Endothelial cell of umbilical vein (primary cell): ENCODE measurements around the gene SETD1A. TPM values are rescaled to one million over a fixed set of nuclear protein-coding genes. Genes with fewer than 3 reads are reported as not detected.
"Not testable (repeated sequence)": the region's sequence is repeated elsewhere in the genome, so short reads cannot be mapped to it uniquely, and the experiment has no call there.

Experiments
- BruUV-seq: library from RNA; stranded (reverse); fragments of 400-500 nt; replicated peaks from 2 replicates; lab custom pipeline; 2021; lab: Mats Ljungman, UMichigan
- CTCF ChIA-PET: fragments of 300-600, 350-600 bp; sonication (Branson Sonifier 250); formaldehyde crosslinking; loops from one replicate; lab custom pipeline; 2021; ENCODE audit warnings: antibody characterized with exemption, inconsistent platforms; lab: Charles Lee
- POLR2A ChIA-PET: fragments of 300-600, 350-600 bp; sonication (Branson Sonifier 250); formaldehyde crosslinking; loops from one replicate; lab custom pipeline; 2021; ENCODE audit warnings: antibody characterized with exemption, inconsistent platforms; lab: Charles Lee
- DNase-seq: peaks from one replicate; pipeline ENCODE4 v3.0.0-alpha.2; 2011; ENCODE audit warnings: low read depth, low spot score
- FAIRE-seq: peaks from 2 replicates; lab custom pipeline; 2011; peaks lifted over from hg19 to GRCh38; lab: Jason Lieb, UNC
- H2AFZ ChIP-seq: 2 replicates; pipeline ENCODE4 v1.6.0; 2012; ENCODE audit warnings: low read depth, low read length, control low read depth, inconsistent platforms
- H3K27ac ChIP-seq: 2 replicates; pipeline ENCODE4 v1.5.1; 2011; ENCODE audit warnings: low read depth, mild to moderate bottlenecking, control low read depth, low read length, moderate library complexity; ENCODE audit not compliant: insufficient read depth
- H3K27me3 ChIP-seq, 2 experiments: 2 replicates each; pipeline versions ENCODE4 v1.6.0 to v1.6.1; 2011; ENCODE audit warnings: low read length in 2 of 2, mixed read lengths in 1 of 2; ENCODE audit not compliant: control insufficient read depth in 2 of 2, insufficient read depth in 2 of 2
- H3K36me3 ChIP-seq, 2 experiments: 2 replicates in 1 of 2; 3 replicates in 1 of 2; pipeline ENCODE4 v1.5.1; 2011; ENCODE audit warnings: low read length in 2 of 2, mild to moderate bottlenecking in 1 of 2, moderate library complexity in 1 of 2; ENCODE audit not compliant: control insufficient read depth in 2 of 2, insufficient read depth in 2 of 2; ENCODE audit errors: extremely low read depth in 1 of 2
- H3K4me1 ChIP-seq: 3 replicates; pipeline ENCODE4 v1.5.1; 2011; ENCODE audit warnings: mild to moderate bottlenecking, low read length; ENCODE audit not compliant: control insufficient read depth, insufficient read depth; ENCODE audit errors: extremely low read depth
- H3K4me2 ChIP-seq: 2 replicates; pipeline ENCODE4 v1.6.1; 2011; ENCODE audit warnings: low read length, control low read depth, mixed read lengths; ENCODE audit not compliant: insufficient read depth
- H3K4me3 ChIP-seq, 3 experiments: fragments of 200-600 bp in 1 of 3; sonication (generic), shearing (Covaris generic) in 1 of 3; replicated peaks in 1 of 3; 2 replicates each; pipeline ENCODE4 v1.5.1; 2011 to 2016; ENCODE audit warnings: control low read depth in 3 of 3, low read length in 3 of 3, mild to moderate bottlenecking in 2 of 3, inconsistent platforms in 1 of 3, low read depth in 1 of 3, moderate library complexity in 1 of 3; ENCODE audit not compliant: insufficient read depth in 1 of 3
- H3K79me2 ChIP-seq: 2 replicates; pipeline ENCODE4 v1.6.0; 2012; ENCODE audit warnings: low read length, inconsistent platforms; ENCODE audit not compliant: control insufficient read depth, insufficient read depth
- H3K9ac ChIP-seq: replicated peaks from 2 replicates; pipeline ENCODE3; 2011; ENCODE audit warnings: low read length, control low read depth; ENCODE audit not compliant: insufficient read depth; ENCODE audit errors: extremely low read depth
- H3K9me1 ChIP-seq: replicated peaks from 3 replicates; pipeline ENCODE4 v1.6.0; 2011; ENCODE audit warnings: mild to moderate bottlenecking, low read length; ENCODE audit not compliant: control insufficient read depth, insufficient read depth; ENCODE audit errors: extremely low read depth
- H3K9me3 ChIP-seq: replicated peaks from 2 replicates; pipeline ENCODE4 v1.5.1; 2012; ENCODE audit warnings: low read length, inconsistent platforms; ENCODE audit not compliant: control insufficient read depth, insufficient read depth
- H4K20me1 ChIP-seq: replicated peaks from 2 replicates; pipeline ENCODE3; 2011; ENCODE audit warnings: mild to moderate bottlenecking, low read length; ENCODE audit not compliant: control insufficient read depth, insufficient read depth; ENCODE audit errors: extremely low read depth
- EZH2 ChIP-seq: IDR thresholded peaks from 2 replicates; pipeline ENCODE4 v1.6.1; 2012; ENCODE audit warnings: borderline replicate concordance, low read depth, mild to moderate bottlenecking, moderate library complexity, low read length, inconsistent platforms; ENCODE audit not compliant: severe bottlenecking
- GATA2 ChIP-seq: IDR thresholded peaks from 2 replicates; pipeline ENCODE4 v1.7.0; 2011; ENCODE audit warnings: low read depth, mild to moderate bottlenecking, moderate library complexity, mixed read lengths, low read length; ENCODE audit not compliant: insufficient read length, insufficient read depth
- JUN ChIP-seq: IDR thresholded peaks from 2 replicates; pipeline ENCODE4 v1.6.1; 2011; ENCODE audit warnings: borderline replicate concordance, low read depth; ENCODE audit not compliant: insufficient read length, insufficient read depth
- MYC ChIP-seq: IDR thresholded peaks from one replicate; pipeline ENCODE4 v1.6.1; 2011; ENCODE audit warnings: mild to moderate bottlenecking, low read depth, low read length
- POLR2A ChIP-seq: IDR thresholded peaks from 2 replicates; pipeline ENCODE4 v1.6.1; 2012; ENCODE audit warnings: low read depth, mild to moderate bottlenecking, control low read depth, low read length
- dilution Hi-C: fragments of 300-500 bp; cut with MboI; formaldehyde crosslinking; loops from one replicate; pipeline ENCODE4 v1.15.0; 2019; ENCODE audit warnings: low sequenced_read_pairs; ENCODE audit not compliant: extremely low pct_ligation_motif_present
- intact Hi-C: fragments of 100-400 bp; cut with micrococcal nuclease; formaldehyde crosslinking; loops from one replicate; pipeline ENCODE4 v1.10.0; 2022
- polyA plus RNA-seq, 4 experiments: library from polyadenylated mRNA; depleted of rRNA in 3 of 4; stranded (reverse) in 3 of 4; unstranded in 1 of 4; fragments of >200 nt; gene quantifications; 2 replicates each; pipeline versions ENCODE4 v1.2.1 to v1.2.3, GENCODE V29; 2011 to 2012; ENCODE audit warnings: missing spikeins in 1 of 4
- total RNA-seq: library from RNA; stranded (reverse); gene quantifications from 2 replicates; pipeline ENCODE4 v1.2.3, GENCODE V29; 2021
- TF ChIP-seq, protein P1 (sequence below), 2 donors: IDR thresholded peaks; 1 replicate in 1 of 2; 2 replicates in 1 of 2; pipeline ENCODE4 v1.5.1; 2011; ENCODE audit warnings: low read length in 2 of 2, mild to moderate bottlenecking in 2 of 2, moderate library complexity in 2 of 2, control low read depth in 1 of 2, inconsistent platforms in 1 of 2, low read depth in 1 of 2; ENCODE audit not compliant: insufficient read depth in 1 of 2; ENCODE audit errors: extremely low read depth in 1 of 2

Gene SETD1A
- total and polyA plus RNA-seq, 2 donors (not counting 3 experiments of a cell fraction or from before 2014, with no cell fraction given) = 3.5 to 21.3 TPM

DNA sequence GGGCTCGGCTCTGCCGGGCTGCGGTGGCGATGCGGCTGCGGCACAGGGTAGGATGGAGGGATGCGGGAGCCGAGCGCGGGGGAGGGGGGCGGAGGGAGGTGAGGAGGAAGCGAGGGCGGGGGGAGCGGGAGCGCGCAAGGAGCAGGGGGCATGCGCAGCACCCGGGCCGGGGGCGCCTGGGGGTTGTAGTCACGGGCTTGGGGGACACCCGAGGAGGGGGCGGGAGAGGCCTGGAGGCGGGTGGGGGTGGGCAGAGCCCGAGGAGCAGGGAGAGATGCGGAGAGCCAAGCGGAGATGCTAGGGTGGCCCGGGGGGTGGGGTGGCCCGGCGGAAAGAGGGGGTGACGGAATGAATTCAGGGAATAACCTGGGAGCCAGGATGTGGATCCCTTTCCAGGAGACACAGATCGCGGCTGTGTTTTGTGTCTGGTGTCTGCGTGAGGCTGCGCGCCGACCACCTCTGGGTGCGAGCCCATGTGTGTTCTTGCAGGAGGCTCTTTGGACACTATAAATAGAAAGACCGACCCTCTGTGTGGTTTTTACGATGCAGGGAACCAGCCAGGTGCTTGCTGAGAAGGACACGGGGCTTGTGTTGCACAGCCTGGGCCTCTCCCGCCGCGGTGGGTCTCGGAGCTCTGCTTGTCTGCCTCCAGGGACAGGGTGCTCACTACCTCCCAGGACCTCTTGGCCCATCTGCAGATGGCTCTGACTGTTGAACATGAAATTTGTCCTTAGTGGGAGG is 53.2 kb downstream of the SETD1A start, which contains the start of gene STX1B:
Gene STX1B, minus strand, starts transcription at position 54 of the 741 bp plus-strand sequence. CDS start 242 bp downstream, outside the sequence.
- no peak within 1 kb of the TSS for H3K27ac ChIP-seq
- no peak within 1 kb of the TSS for H3K9ac ChIP-seq
- CTCF ChIA-PET = no interaction called here

DNA sequence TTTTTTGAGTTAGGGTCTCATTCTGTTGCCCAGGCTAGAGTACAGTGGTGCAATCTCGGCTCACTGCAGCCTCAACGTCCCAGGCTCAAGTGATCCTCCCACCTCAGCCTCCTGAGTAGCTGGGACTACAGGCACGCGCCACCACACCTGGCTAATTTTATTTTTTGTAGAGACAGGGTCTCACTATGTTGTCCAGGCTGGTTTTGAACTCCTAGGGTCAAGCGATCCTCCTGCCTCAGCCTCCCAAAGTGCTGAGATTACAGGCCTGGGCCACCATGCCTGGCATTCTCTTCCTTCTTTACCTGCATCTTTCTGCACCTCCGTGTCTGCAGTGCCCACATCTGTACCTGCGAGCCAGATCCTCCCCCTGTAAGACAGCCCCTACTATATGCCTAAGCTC is 54.3 kb downstream of the SETD1A start:
- H3K27me3 ChIP-seq = peaks cover 17 to 30% of the 10 kb centered on the region in 2 experiments
- FAIRE-seq, H3K27ac ChIP-seq, POLR2A ChIA-PET, intact Hi-C loops, H3K36me3 ChIP-seq, H3K4me3 ChIP-seq, H3K9me3 ChIP-seq, dilution Hi-C loops, H4K20me1 ChIP-seq, H2AFZ ChIP-seq, H3K9me1 ChIP-seq, H3K4me1 ChIP-seq, BruUV-seq, DNase-seq, H3K79me2 ChIP-seq, H3K9ac ChIP-seq, H3K4me2 ChIP-seq: not testable (repeated sequence)
- CTCF ChIA-PET = interaction anchor here (1.1 kb wide), 1 partner anchor 13 kb away, joined by 4 read pairs; no protein-coding TSS in a partner anchor

More for the DNA sequence above, 53.2 kb downstream of the SETD1A start, which contains the start of gene STX1B:
- Histone ChIP-seq H3K4me3 (no peak within 1 kb of the TSS), H3K9me3 (no peaks in the 10 kb centered on the region), H3K4me1 (no peaks in the 10 kb centered on the region), H2AFZ (no peak within 1 kb of the TSS), H3K79me2 (no peaks in the 10 kb centered on the region), H3K36me3 (no peaks in the 10 kb centered on the region), H4K20me1 (no peaks in the 10 kb centered on the region), H3K27me3 (peaks cover 17 to 32% of the 10 kb centered on the region in 2 experiments), H3K4me2 (no peak within 1 kb of the TSS), H3K9me1 (no peaks in the 10 kb centered on the region)
- DNase-seq = no peak
- dilution Hi-C loops (no loop called here), intact Hi-C loops (no loop called here)
- TF ChIP-seq, protein P1, sequence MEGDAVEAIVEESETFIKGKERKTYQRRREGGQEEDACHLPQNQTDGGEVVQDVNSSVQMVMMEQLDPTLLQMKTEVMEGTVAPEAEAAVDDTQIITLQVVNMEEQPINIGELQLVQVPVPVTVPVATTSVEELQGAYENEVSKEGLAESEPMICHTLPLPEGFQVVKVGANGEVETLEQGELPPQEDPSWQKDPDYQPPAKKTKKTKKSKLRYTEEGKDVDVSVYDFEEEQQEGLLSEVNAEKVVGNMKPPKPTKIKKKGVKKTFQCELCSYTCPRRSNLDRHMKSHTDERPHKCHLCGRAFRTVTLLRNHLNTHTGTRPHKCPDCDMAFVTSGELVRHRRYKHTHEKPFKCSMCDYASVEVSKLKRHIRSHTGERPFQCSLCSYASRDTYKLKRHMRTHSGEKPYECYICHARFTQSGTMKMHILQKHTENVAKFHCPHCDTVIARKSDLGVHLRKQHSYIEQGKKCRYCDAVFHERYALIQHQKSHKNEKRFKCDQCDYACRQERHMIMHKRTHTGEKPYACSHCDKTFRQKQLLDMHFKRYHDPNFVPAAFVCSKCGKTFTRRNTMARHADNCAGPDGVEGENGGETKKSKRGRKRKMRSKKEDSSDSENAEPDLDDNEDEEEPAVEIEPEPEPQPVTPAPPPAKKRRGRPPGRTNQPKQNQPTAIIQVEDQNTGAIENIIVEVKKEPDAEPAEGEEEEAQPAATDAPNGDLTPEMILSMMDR (IDR thresholded peaks at IDR 0.05; ENCODE audit: extremely low read depth in 1 of 2, insufficient read depth in 1 of 2, low read depth in 1 of 2, low read length in 2 of 2) = no peak
- no peak for TF ChIP-seq POLR2A
- TF ChIP-seq EZH2 = peak; percentile 54
- no peak for TF ChIP-seq GATA2
- no peak for TF ChIP-seq MYC
- TF ChIP-seq JUN = no peak
- FAIRE-seq = no peak
- POLR2A ChIA-PET = no interaction called here
- no TSS peak for BruUV-seq

DNA sequence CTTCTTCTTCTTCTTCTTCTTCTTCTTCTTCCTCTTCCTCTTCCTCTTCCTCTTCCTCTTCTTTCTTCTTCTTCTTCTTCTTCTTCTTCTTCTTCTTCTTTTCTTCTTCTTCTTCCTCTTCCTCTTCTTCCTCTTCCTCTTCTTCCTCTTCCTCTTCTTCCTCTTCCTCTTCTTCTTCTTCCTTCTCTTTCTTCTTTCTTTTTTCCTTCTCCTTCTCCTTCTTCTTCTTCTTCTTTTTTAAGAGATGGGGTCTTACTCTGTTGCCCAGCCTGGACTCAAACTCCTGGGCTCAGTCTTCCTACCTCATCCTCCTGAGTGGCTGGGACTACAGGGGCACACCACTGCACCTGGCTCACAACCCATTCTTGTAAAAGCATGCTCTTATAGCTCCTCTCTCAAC is 55.7 kb downstream of the SETD1A start:
- H3K4me3 ChIP-seq, H3K9me3 ChIP-seq, H3K36me3 ChIP-seq, DNase-seq, H3K9me1 ChIP-seq, intact Hi-C loops, H4K20me1 ChIP-seq, FAIRE-seq, dilution Hi-C loops, POLR2A ChIA-PET, H3K79me2 ChIP-seq, H3K27ac ChIP-seq, CTCF ChIA-PET, H2AFZ ChIP-seq, H3K9ac ChIP-seq, BruUV-seq, H3K4me1 ChIP-seq, H3K4me2 ChIP-seq: not testable (repeated sequence)
- H3K27me3 ChIP-seq = peaks cover 14 to 30% of the 10 kb centered on the region in 2 experiments
